KBM-7 (cell line): ENCODE measurements around the gene ALKBH2.
"Not testable (repeated sequence)": the region's sequence is repeated elsewhere in the genome, so short reads cannot be mapped to it uniquely, and the experiment has no call there.

Experiments used
- DNase-seq: peaks from one replicate; pipeline ENCODE4 v3.0.0-alpha.2; 2015
- in situ Hi-C: fragments of 300-500 bp; cut with MboI; formaldehyde crosslinking; loops from 2 replicates; pipeline ENCODE4 v1.14.3; 2020; ENCODE audit warnings: low sequenced_read_pairs, low pct_unique_long_range_greater_than_20kb, mixed read lengths

ALKBH2 gene

DNA sequence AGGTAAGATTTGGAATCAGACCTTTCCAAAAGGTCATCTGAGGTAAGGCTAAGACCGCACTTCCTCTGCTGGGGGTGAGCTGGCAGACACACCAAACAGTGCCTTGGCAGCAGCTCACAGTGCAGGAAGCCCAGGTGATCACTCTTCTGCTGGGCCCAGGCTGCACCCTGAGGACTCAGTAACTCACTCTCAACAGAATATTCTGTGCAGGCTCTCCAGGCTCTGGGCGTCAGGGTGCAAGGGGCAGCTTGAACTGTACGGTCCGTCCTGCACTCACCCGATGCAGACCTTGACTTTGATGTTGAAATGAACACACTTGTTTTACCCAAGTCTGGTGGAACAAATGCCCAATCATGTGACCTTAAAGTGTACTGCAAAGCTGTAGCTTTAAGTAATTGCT lies 6.0 kb downstream of the ALKBH2 start:
- in situ Hi-C loops: no loop called here
- DNase-seq: no peak

DNA sequence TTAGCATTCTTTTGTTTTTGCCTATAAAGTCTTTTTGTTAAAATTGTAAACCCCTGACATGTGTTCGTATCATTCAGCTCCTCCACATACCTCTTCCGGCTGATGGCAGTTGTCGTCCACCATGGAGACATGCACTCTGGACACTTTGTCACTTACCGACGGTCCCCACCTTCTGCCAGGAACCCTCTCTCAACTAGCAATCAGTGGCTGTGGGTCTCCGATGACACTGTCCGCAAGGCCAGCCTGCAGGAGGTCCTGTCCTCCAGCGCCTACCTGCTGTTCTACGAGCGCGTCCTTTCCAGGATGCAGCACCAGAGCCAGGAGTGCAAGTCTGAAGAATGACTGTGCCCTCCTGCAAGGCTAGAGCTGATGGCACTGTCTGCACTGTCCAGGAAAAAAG lies 7.7 kb downstream of the ALKBH2 start:
- DNase-seq: no peak
- in situ Hi-C loops: no loop called here

- DNase-seq: no peak
- in situ Hi-C loops: no loop called here
These were observed 8.8 kb downstream of the ALKBH2 start for GRCh38 chr12:109084425-109084824.

GRCh38 chr12:109082751-109083150 lies 10.5 kb downstream of the ALKBH2 start:
- in situ Hi-C loops: no loop called here
- DNase-seq: no peak

DNA sequence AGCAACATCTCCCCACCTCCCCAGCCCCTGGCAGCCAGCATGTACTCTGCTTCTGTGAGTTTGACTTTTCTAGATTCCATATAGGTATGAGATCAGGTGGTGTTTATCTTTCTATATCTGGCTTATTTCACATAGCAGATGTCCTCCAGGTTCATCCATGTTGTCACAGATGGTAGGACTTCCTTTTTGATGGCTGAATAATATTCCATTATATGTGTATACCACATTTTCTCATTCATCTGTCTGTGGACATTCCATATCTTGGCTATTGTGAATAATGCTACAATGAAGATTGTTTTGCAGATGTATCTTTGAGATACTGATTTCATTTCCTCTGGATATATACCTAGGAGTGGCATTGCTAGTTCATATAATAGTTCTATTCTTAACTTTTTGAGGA lies 18.4 kb downstream of the ALKBH2 start:
- in situ Hi-C loops: no loop called here
- DNase-seq: no peak

DNA sequence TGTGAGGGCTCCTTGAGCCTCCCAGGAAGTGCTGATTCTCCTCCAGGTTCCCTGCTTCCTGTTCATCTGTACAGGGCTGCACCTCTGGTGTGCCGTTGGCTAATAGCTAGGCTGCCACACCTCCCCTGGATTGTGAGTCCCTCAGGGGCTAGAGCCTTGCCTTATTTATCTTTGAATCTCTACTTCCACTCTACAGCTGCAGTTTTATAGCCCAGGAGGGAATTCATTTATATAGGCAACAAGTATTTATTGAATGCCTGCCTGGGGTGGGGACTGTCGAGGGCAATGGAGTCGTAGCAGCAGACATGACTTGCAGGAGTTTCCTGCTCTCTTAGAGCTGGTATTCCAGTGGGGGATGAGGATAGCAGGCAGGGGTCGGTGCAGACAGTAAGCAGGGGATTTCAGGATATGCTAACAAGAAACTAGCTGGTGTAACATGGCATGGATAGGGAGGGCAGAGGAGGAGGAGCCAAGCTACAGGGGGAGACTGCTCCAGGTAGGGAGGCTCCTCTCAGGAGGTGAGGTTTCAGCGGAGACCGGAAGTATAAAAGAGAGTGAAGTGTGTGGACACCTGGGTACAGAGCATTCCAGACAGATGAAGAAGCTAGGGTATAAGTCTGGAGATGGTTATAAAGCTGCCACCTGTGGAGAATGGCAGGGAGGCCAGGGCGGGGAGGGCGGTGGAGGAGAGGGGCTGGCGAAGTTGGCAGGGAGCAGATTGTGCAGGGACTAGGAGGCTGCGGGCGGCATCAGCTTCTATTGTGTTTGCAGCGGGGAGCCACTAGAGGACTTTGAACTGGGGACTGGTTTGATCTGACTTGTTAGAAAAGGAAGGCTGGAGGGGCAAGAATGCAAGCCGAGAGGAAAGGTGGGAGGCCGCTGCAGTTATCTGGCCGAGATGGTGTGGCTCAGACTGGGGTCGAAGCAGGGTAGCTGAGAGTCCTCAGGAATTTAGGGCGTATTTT lies 23.7 kb downstream of the ALKBH2 start:
- in situ Hi-C loops: no loop called here
- DNase-seq: no peak

DNA sequence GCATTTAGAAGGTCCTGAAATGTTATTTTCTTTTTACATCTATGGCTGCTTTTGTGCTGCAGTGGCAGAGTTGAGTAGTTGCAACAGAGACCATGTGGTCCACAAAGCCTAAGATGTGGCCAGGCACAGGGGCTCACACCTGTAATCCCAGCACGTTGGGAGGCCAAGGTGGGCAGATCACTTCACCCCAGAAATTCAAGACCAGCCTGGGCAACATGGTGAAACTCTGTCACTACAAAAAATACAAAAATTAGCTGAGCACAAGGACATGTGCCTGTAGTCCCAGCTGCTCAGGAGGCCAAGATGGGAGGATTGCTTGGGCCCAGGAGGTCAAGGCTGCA lies 27.4 kb downstream of the ALKBH2 start:
- DNase-seq: no peak
- in situ Hi-C loops: no loop called here

- no peak for DNase-seq
- in situ Hi-C loops: no loop called here
These were observed 28.0 kb downstream of the ALKBH2 start for GRCh38 chr12:109065154-109065852.

DNA sequence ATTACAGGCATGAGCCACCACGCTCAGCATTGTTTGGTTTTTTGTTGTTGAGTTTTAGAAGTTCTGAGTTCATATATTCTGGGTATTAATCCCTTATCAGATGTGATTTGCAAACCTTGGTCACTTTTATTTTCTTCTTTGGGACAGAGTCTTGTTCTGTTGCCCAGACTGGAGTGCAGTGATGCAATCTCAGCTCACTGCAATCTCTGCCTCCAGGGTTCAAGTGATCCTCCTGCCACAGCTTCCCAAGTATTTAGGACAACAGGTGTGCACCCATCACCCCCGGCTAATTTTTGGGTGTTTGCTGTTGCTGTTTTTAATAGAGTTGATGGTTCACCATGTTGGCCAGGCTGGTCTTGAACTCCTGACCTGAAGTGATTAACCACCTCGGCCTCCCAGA lies 29.1 kb downstream of the ALKBH2 start:
- no peak for DNase-seq
- in situ Hi-C loops: no loop called here

DNA sequence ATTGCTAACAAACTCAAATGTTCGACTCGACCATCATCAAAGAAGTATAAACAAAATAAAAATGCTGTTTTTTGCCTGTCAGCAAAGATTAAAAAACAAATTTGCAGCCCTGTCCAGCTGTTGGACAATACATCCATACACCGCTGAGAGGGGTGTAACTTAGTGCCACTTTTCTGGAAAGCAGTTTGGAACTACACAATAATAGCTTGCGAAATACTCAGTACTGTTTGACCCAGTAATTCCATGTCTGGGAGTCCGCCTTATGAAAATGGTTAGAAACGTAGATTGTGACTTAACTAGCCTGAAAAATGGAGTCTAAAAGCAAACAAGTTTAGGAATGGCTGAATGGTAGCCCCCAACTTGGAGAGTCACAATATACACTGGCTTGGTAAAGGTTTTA lies 34.5 kb downstream of the ALKBH2 start:
- no peak for DNase-seq
- in situ Hi-C loops: no loop called here

DNA sequence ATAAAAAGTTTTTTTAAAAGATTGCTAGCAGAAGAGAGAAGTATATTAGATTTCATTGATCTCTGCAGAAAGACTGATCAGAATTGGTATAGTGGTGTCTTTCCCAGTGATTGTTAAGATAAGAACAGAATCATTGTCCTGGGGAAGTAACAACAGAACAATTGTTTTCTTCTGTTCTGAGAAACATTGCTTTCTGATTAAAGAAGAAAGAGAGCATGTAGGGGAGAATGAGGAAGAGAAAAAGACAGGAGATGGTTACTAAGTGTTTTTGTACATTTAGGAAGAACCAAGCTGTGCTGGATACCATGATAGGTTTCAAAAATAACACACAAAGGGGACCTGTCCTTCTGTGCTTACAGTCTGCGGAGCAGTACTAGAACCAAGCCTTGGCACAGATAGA lies 35.9 kb downstream of the ALKBH2 start:
- in situ Hi-C loops: no loop called here
- no peak for DNase-seq

DNA sequence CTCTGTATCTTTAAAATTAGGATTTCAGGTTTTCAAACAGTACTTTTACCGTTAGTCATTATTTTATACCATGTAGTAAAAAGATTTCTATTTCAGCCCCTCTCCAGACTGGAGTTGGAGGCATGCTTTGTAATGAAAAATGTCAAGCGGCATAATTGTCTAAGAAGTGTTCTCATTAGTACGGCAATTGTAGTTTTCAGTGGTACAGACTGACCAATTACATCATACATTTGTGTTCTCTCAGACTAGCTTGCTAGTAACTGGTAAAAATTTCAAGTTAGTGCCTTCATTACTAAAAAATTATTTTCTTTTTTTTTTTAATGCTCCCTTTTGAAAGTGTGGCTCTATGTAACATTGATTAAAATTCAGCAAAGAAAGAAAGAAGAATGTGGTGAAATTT lies 36.4 kb downstream of the ALKBH2 start:
- DNase-seq: no peak
- in situ Hi-C loops: no loop called here

- DNase-seq: no peak
- in situ Hi-C loops: no loop called here
These were observed 38.8 kb downstream of the ALKBH2 start for GRCh38 chr12:109054520-109054919.

GRCh38 chr12:109054124-109054513 lies 39.2 kb downstream of the ALKBH2 start:
- DNase-seq, in situ Hi-C loops: not testable (repeated sequence)

GRCh38 chr12:109053382-109054123 lies 39.7 kb downstream of the ALKBH2 start:
- peak; percentile 4 for DNase-seq
- in situ Hi-C loops: no loop called here

DNA sequence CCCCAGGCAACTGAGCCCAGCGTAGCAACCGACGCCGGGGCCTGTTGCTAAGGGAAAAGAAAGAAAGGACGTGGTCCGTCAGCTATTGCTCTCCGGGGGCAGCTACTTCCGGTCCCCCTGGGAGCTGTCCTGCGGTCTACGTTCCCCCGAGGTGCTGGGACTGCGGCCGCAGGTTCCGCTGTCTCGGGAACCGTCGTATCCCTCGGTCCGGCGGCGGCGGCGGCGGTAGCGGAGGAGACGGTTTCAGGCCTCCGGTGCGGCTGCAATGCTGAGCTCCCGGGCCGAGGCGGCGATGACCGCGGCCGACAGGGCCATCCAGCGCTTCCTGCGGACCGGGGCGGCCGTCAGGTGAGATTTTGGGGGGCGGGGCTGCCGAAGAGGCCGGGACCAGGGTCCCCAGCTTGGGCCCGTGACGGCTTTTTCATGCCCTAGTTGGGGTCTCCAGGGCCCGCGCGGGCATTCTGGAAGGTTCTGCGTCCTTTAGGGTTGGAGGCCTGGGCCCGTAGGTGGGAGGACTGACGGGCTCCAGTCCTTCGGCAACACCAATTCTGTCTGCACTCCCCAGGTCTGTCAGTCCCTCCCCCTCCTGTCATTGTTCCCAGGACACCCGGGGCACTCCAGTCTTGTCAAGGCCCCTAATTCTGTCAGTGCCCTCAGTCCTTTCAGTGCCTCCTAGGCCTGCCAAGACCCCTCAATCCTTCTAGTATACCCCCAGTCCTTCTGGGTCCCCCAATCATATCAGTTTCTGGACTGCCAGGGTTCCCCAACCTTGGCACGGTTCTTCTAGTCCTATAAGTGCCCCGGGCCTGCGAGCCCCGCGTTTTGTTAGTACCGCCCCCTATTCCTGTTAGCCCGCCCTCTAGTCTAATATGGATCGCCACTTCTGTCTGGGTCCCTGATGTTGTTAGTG lies 40.6 kb downstream of the ALKBH2 start, which contains the start of gene USP30:
Gene USP30 (plus strand): TSS at position 163 of the 910 bp plus-strand sequence. CDS start 103 bp downstream, at position 266.
- in situ Hi-C loops: no loop called here
- DNase-seq: peak; percentile 86

DNA sequence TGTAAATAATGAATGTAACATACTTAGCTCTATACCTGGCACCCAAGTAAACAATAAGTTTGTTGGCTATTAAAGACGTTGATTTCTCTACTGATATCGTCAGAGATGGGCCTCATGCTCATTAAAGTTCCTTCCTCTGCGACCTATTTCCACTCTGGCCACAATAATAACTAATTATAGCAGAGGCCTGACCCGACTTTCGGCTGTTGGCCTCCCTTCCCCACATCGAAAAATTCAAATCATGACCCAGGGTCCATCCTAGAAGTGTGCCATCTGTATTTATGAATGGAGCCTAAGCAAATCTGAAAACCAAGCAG lies 41.2 kb downstream of the ALKBH2 start:
- in situ Hi-C loops: no loop called here
- no peak for DNase-seq

GRCh38 chr12:109049794-109050193 lies 43.5 kb downstream of the ALKBH2 start:
- DNase-seq, in situ Hi-C loops: not testable (repeated sequence)

DNA sequence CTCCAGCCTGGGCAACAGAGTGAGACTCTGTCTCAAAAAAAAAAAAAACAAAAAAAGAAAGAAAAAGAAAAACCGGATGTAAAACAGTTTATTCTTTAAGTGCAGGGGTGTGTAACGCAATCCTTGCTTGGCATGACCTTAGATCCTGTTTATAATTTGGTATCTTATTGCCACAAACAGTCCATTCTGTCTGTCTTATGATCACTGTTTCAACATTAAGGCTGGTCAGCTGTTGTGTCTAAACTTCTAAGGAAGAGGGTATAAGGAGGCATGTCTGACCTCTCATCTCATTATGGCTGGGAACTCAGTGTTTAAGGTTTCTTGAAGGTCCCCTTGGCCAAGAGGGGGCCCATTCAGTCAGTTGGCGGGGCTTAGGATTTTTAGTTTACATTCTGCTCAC lies 44.6 kb downstream of the ALKBH2 start:
- in situ Hi-C loops, DNase-seq: not testable (repeated sequence)
